ENCODE measurements around the gene NKX2-3. TPM values are rescaled to one million over a fixed set of nuclear protein-coding genes. Genes with fewer than 3 reads are reported as not detected.

The NKX2-3 gene
- not detected for total RNA-seq (2013)
- polyA plus RNA-seq (not detected), polyA minus RNA-seq (not detected in 2 replicates), total RNA-seq (0 to 0.15 (median 0) reads per million in 11 experiments)

DNA sequence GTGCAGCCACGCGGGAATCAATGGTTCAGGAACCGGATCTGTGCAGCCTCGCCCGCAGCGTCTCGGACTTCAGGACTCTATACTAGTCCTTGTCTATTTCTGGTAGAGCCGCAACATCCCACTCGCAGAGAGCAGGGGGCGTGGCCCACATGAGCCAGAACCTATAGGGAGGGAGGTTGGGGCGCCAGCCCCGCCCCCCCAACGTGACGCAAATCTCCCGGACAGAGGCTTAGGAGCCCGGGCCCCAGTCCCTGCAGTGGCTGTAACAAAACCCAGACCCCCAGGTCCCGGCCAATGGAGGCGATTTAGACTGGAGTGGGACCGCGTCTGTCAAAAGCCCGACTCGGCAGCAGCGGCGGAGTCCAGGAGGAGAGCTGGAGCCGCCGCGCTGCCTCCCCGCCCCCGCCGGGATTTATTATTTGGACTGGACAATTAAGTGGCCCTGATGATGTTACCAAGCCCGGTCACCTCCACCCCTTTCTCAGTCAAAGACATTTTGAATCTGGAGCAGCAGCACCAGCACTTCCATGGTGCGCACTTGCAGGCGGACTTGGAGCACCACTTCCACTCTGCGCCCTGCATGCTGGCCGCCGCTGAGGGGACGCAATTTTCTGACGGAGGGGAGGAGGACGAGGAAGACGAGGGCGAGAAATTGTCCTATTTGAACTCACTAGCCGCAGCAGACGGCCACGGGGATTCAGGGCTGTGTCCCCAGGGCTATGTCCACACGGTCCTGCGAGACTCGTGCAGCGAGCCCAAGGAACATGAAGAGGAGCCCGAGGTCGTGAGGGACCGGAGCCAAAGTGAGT, at the start of gene NKX2-3:
Gene NKX2-3, plus strand, starts transcription at position 256 of the 809 bp plus-strand sequence. Its CDS starts 190 bp downstream, at position 446.
- peak; percentile 75 to 78 (median 76) for DNase-seq
- no peak within 1 kb of the TSS for H3K9ac ChIP-seq (ENCODE audit: insufficient read depth, low read length, poor library complexity, severe bottlenecking)
- TF ChIP-seq, protein P1, sequence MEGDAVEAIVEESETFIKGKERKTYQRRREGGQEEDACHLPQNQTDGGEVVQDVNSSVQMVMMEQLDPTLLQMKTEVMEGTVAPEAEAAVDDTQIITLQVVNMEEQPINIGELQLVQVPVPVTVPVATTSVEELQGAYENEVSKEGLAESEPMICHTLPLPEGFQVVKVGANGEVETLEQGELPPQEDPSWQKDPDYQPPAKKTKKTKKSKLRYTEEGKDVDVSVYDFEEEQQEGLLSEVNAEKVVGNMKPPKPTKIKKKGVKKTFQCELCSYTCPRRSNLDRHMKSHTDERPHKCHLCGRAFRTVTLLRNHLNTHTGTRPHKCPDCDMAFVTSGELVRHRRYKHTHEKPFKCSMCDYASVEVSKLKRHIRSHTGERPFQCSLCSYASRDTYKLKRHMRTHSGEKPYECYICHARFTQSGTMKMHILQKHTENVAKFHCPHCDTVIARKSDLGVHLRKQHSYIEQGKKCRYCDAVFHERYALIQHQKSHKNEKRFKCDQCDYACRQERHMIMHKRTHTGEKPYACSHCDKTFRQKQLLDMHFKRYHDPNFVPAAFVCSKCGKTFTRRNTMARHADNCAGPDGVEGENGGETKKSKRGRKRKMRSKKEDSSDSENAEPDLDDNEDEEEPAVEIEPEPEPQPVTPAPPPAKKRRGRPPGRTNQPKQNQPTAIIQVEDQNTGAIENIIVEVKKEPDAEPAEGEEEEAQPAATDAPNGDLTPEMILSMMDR (IDR thresholded peaks at IDR 0.05) = no peak
- no peaks in the 10 kb centered on the region for H3K79me2 ChIP-seq (ENCODE audit: insufficient read depth, low read length)
- H3K36me3 ChIP-seq (replicated peaks in 1 of 2; ENCODE audit: control insufficient read depth in 1 of 2, insufficient read depth in 2 of 2, low read length in 2 of 2) = no peaks in the 10 kb centered on the region
- peak within 1 kb of the TSS in 1 of 7 donors; percentile 62 for H3K27ac Mint-ChIP-seq
- H3K4me2 ChIP-seq (replicated peaks; ENCODE audit: extremely low read depth, low read length, poor library complexity, severe bottlenecking) = peak within 1 kb of the TSS; percentile 77
- H3K9me3 Mint-ChIP-seq = peaks cover 4 to 51% (median 39%) of the 10 kb centered on the region in 7 donors
- peaks cover 90% of the 10 kb centered on the region for H3K4me1 Mint-ChIP-seq
- H3K4me3 Mint-ChIP-seq = peak within 1 kb of the TSS; percentile 77 to 95
- H3K27me3 ChIP-seq (ENCODE audit: control insufficient read depth in 2 of 2, insufficient read depth in 2 of 2, low read length in 2 of 2) = peaks cover 82 to 96% of the 10 kb centered on the region in 2 donors
- peaks cover 12 to 23% of the 10 kb centered on the region in 2 donors for H3K36me3 Mint-ChIP-seq
- H4K20me1 ChIP-seq (ENCODE audit: insufficient read depth, low read length) = no peaks in the 10 kb centered on the region
- no peak within 1 kb of the TSS for H3K27ac ChIP-seq (ENCODE audit: low read depth in 1 of 2, low read length in 2 of 2)
- H3K9me3 ChIP-seq (replicated peaks in 1 of 2; ENCODE audit: control insufficient read depth in 1 of 2, insufficient read depth in 1 of 2, low read length in 2 of 2) = peaks cover 8 to 53% of the 10 kb centered on the region in 2 donors
- peak within 1 kb of the TSS; percentile 63 for H2AFZ ChIP-seq (ENCODE audit: insufficient read depth, low read depth, low read length, poor library complexity, severe bottlenecking)
- WGBS (ENCODE audit: insufficient coverage) = under 1% methylated on average over 50 of the region's 51 CpGs
- H3K4me3 ChIP-seq (replicated peaks in 1 of 3; ENCODE audit: low read depth in 2 of 3, low read length in 3 of 3) = peak within 1 kb of the TSS in 2 of 3 experiments; percentile 26 to 73
- intact Hi-C loops (cut with micrococcal nuclease) = no loop called here
- peaks cover 56 to 90% of the 10 kb centered on the region in 2 donors for H3K4me1 ChIP-seq (ENCODE audit: control insufficient read depth in 1 of 2, insufficient read depth in 2 of 2, low read length in 2 of 2)
- peaks cover 96 to 100% (median 96%) of the 10 kb centered on the region in 3 donors for H3K27me3 Mint-ChIP-seq (ENCODE audit: low read depth in 3 of 3)

GRCh38 chr10:99484626-99485581, 47.8 kb upstream of the NKX2-3 start:
- H3K27me3 Mint-ChIP-seq (ENCODE audit: low read depth in 3 of 3) = peaks cover 1 to 33% (median 13%) of the 10 kb centered on the region in 3 donors
- H3K4me1 Mint-ChIP-seq = no peaks in the 10 kb centered on the region
- intact Hi-C loops (cut with micrococcal nuclease) = no loop called here

More at GRCh38 chr10:99484626-99485581, 47.8 kb upstream of the NKX2-3 start:
- Histone ChIP-seq H3K4me1 (ENCODE audit: control insufficient read depth in 1 of 2, insufficient read depth in 2 of 2, low read length in 2 of 2) (no peaks in the 10 kb centered on the region), H2AFZ (ENCODE audit: insufficient read depth, low read depth, low read length, poor library complexity, severe bottlenecking) (no peak overlapping the region), H3K36me3 (replicated peaks in 1 of 2; ENCODE audit: control insufficient read depth in 1 of 2, insufficient read depth in 2 of 2, low read length in 2 of 2) (no peaks in the 10 kb centered on the region), H3K4me2 (replicated peaks; ENCODE audit: extremely low read depth, low read length, poor library complexity, severe bottlenecking) (no peak overlapping the region), H3K4me3 (replicated peaks in 1 of 3; ENCODE audit: low read depth in 2 of 3, low read length in 3 of 3) (no peak overlapping the region), H3K79me2 (ENCODE audit: insufficient read depth, low read length) (no peaks in the 10 kb centered on the region), H4K20me1 (ENCODE audit: insufficient read depth, low read length) (no peaks in the 10 kb centered on the region), H3K9me3 (replicated peaks in 1 of 2; ENCODE audit: control insufficient read depth in 1 of 2, insufficient read depth in 1 of 2, low read length in 2 of 2) (no peaks in the 10 kb centered on the region), H3K27me3 (ENCODE audit: control insufficient read depth in 2 of 2, insufficient read depth in 2 of 2, low read length in 2 of 2) (no peaks in the 10 kb centered on the region), H3K9ac (ENCODE audit: insufficient read depth, low read length, poor library complexity, severe bottlenecking) (no peak overlapping the region), H3K27ac (ENCODE audit: low read depth in 1 of 2, low read length in 2 of 2) (no peak overlapping the region)
- TF ChIP-seq, protein P1 (IDR thresholded peaks at IDR 0.05) = no peak
- Mint-ChIP-seq H3K9me3 (no peaks in the 10 kb centered on the region), H3K27ac (peak overlapping the region in 1 of 7 donors; percentile 54), H3K36me3 (no peaks in the 10 kb centered on the region), H3K4me3 (no peak overlapping the region)
- WGBS (ENCODE audit: insufficient coverage) = 79% methylated on average over 23 of the region's 27 CpGs
- no peak for DNase-seq
